Activated CD4-positive, alpha-beta memory T cell treated with anti-CD3 and anti-CD28 coated beads, Interleukin-2, amount 10 ng/mL, durations not matched to agents 7 days and 5 days (primary cell): Measurements from ENCODE around the gene TCEAL7. TPM values are rescaled to one million over a fixed set of nuclear protein-coding genes. Genes with fewer than 3 reads are reported as not detected.

Experiments
- CTCF ChIA-PET: fragments of 350-600 bp; sonication (Branson Sonifier 250); formaldehyde crosslinking; loops from one replicate; lab custom pipeline; 2021; ENCODE audit warnings: antibody characterized with exemption, inconsistent platforms; lab: Charles Lee
- POLR2A ChIA-PET: fragments of 350-600 bp; sonication (Branson Sonifier 250); formaldehyde crosslinking; loops from one replicate; lab custom pipeline; 2021; ENCODE audit warnings: antibody characterized with exemption; lab: Charles Lee
- DNase-seq: peaks from one replicate; pipeline ENCODE4 v3.0.0-alpha.2; 2020
- H3K27ac Mint-ChIP-seq: one replicate; pipeline ENCODE4 v1.8.0; 2021; ENCODE audit warnings: mild to moderate bottlenecking, mixed read lengths
- H3K27me3 Mint-ChIP-seq: one replicate; pipeline ENCODE4 v1.8.0; 2021; ENCODE audit warnings: mixed read lengths
- H3K36me3 Mint-ChIP-seq: one replicate; pipeline ENCODE4 v1.8.0; 2021; ENCODE audit warnings: low read depth, mixed read lengths
- H3K4me1 Mint-ChIP-seq: one replicate; pipeline ENCODE4 v1.8.0; 2021; ENCODE audit warnings: mixed read lengths
- H3K4me3 Mint-ChIP-seq: one replicate; pipeline ENCODE4 v1.8.0; 2021; ENCODE audit warnings: mild to moderate bottlenecking, mixed read lengths
- H3K9me3 Mint-ChIP-seq: one replicate; pipeline ENCODE4 v1.8.0; 2021; ENCODE audit warnings: mixed read lengths
- total RNA-seq, 2 experiments: library from RNA; stranded (reverse); gene quantifications; one replicate each; pipeline ENCODE4 v1.2.3, GENCODE V29; 2021

The TCEAL7 gene
- total RNA-seq, 2 experiments from 2014 or later: not detected

GRCh38 chrX:103376118-103376978 is 46.3 kb downstream of the TCEAL7 start, which contains the start of gene BEX3:
TSS of gene BEX3 (plus strand) at chrX:103376538. CDS start at chrX:103377522, 984 bp downstream.
- DNase-seq: peak; percentile 28
- CTCF ChIA-PET: interaction anchor here (1.4 kb wide), 1 partner anchor 33 kb away, joined by 3 read pairs; no protein-coding TSS in a partner anchor

GRCh38 chrX:103376979-103377324 is 46.9 kb downstream of the TCEAL7 start:
- POLR2A ChIA-PET: no interaction called here
- H3K27ac Mint-ChIP-seq: no peak overlapping the region

More at GRCh38 chrX:103376118-103376978, 46.3 kb downstream of the TCEAL7 start, which contains the start of gene BEX3:
- Mint-ChIP-seq H3K27ac (no peak within 1 kb of the TSS), H3K4me3 (peak within 1 kb of the TSS; percentile 67), H3K4me1 (peaks cover 6% of the 10 kb centered on the region), H3K9me3 (no peaks in the 10 kb centered on the region), H3K27me3 (peaks cover 1% of the 10 kb centered on the region), H3K36me3 (no peaks in the 10 kb centered on the region)
- POLR2A ChIA-PET: no interaction called here

GRCh38 chrX:103378990-103379389 is 49.0 kb downstream of the TCEAL7 start:
- H3K27ac Mint-ChIP-seq: no peak overlapping the region
- H3K4me3 Mint-ChIP-seq: no peak overlapping the region
- H3K4me1 Mint-ChIP-seq: peaks cover 6% of the 10 kb centered on the region
- H3K36me3 Mint-ChIP-seq: no peaks in the 10 kb centered on the region
- CTCF ChIA-PET: no interaction called here
- H3K9me3 Mint-ChIP-seq: no peaks in the 10 kb centered on the region
- peaks cover 4% of the 10 kb centered on the region for H3K27me3 Mint-ChIP-seq
- DNase-seq: no peak
- POLR2A ChIA-PET: no interaction called here

More at GRCh38 chrX:103376979-103377324, 46.9 kb downstream of the TCEAL7 start:
- Mint-ChIP-seq H3K4me1 (peaks cover 6% of the 10 kb centered on the region), H3K36me3 (no peaks in the 10 kb centered on the region), H3K4me3 (peak overlapping the region; percentile 67), H3K9me3 (no peaks in the 10 kb centered on the region), H3K27me3 (peaks cover 1% of the 10 kb centered on the region)
- CTCF ChIA-PET: interaction anchor here (1.4 kb wide), 1 partner anchor 34 kb away, joined by 3 read pairs; no protein-coding TSS in a partner anchor
- no peak for DNase-seq

Other genes with a start within 250 kb of the TCEAL7 start
- not detected for gene NXF3, start 237.1 kb upstream of the TCEAL7 start, total RNA-seq
- gene BEX4, start 115.1 kb upstream of the TCEAL7 start, total RNA-seq: 10 to 100 TPM; 10.5 to 12.2 TPM
- gene TCEAL8, start 75.1 kb upstream of the TCEAL7 start, total RNA-seq: 10 to 100 TPM; 41.9 to 42.6 TPM
- not detected for gene TCEAL5, start 53.5 kb upstream of the TCEAL7 start, total RNA-seq
- gene BEX2, start 19.2 kb upstream of the TCEAL7 start, total RNA-seq: 1 to 10 TPM; 8.1 to 9.3 TPM
- gene TCEAL9, start 26.3 kb downstream of the TCEAL7 start, total RNA-seq: 1 to 10 TPM in 1 of 2 experiments, under 1 TPM in 1; 0.50 to 1.0 TPM
- 10 to 100 TPM; 18.6 to 20.0 TPM for gene BEX3, start 46.3 kb downstream of the TCEAL7 start, total RNA-seq
- under 1 TPM in 1 of 2 experiments, not detected in 1; 0.10 TPM for gene RAB40A, start 189.2 kb downstream of the TCEAL7 start, total RNA-seq